Hematopoietic multipotent progenitor cell treated with erythropoietin and hydrocortisone succinate and interleukin-3 and kit ligand, for 17 days (in vitro differentiated cells): ENCODE data around the gene INSRR.

Source experiments
- DNase-seq: peaks from one replicate; pipeline ENCODE4 v3.0.0-alpha.2; 2015; ENCODE audit warnings: low spot score

The INSRR gene

GRCh38 chr1:156894001-156894400 is 35.1 kb upstream of the INSRR start:
- peak; percentile 49 for DNase-seq

GRCh38 chr1:156893048-156893953 is 34.4 kb upstream of the INSRR start, which contains the start of gene PEAR1:
TSS of gene PEAR1 (plus strand) at chr1:156893718. CDS start at chr1:156903927, 10,209 bp downstream.
- DNase-seq: peak; percentile 45

- DNase-seq: peak; percentile 94
Observed at GRCh38 chr1:156892190-156893047, 33.5 kb upstream of the INSRR start.

GRCh38 chr1:156889802-156890580 is 31.1 kb upstream of the INSRR start:
- peak; percentile 88 for DNase-seq

- no peak for DNase-seq
Observed at GRCh38 chr1:156887734-156888133, 28.8 kb upstream of the INSRR start.

GRCh38 chr1:156887317-156887716 is 28.4 kb upstream of the INSRR start:
- no peak for DNase-seq

GRCh38 chr1:156886583-156887281 is 27.8 kb upstream of the INSRR start:
- no peak for DNase-seq

GRCh38 chr1:156885880-156886355 is 27.0 kb upstream of the INSRR start:
- no peak for DNase-seq

GRCh38 chr1:156885314-156885713 is 26.4 kb upstream of the INSRR start:
- no peak for DNase-seq

GRCh38 chr1:156884560-156885184 is 25.8 kb upstream of the INSRR start:
- no peak for DNase-seq

GRCh38 chr1:156883919-156884318 is 25.0 kb upstream of the INSRR start:
- DNase-seq: no peak

GRCh38 chr1:156882543-156882942 is 23.6 kb upstream of the INSRR start:
- no peak for DNase-seq

GRCh38 chr1:156881663-156882062 is 22.7 kb upstream of the INSRR start:
- DNase-seq: no peak

GRCh38 chr1:156881101-156881500 is 22.2 kb upstream of the INSRR start:
- DNase-seq: no peak

GRCh38 chr1:156880473-156880872 is 21.6 kb upstream of the INSRR start:
- no peak for DNase-seq

GRCh38 chr1:156879876-156880275 is 21.0 kb upstream of the INSRR start:
- no peak for DNase-seq

GRCh38 chr1:156877433-156878170 is 18.7 kb upstream of the INSRR start:
- DNase-seq: peak; percentile 58

- no peak for DNase-seq
Observed at GRCh38 chr1:156876281-156876680, 17.4 kb upstream of the INSRR start.

GRCh38 chr1:156875341-156875615 is 16.4 kb upstream of the INSRR start:
- no peak for DNase-seq
